ENCODE measurements around the gene C6orf47.

GRCh38 chr6:31663126-31663960 lies 2.8 kb upstream of the C6orf47 start:
- TF ChIP-seq, protein P1, sequence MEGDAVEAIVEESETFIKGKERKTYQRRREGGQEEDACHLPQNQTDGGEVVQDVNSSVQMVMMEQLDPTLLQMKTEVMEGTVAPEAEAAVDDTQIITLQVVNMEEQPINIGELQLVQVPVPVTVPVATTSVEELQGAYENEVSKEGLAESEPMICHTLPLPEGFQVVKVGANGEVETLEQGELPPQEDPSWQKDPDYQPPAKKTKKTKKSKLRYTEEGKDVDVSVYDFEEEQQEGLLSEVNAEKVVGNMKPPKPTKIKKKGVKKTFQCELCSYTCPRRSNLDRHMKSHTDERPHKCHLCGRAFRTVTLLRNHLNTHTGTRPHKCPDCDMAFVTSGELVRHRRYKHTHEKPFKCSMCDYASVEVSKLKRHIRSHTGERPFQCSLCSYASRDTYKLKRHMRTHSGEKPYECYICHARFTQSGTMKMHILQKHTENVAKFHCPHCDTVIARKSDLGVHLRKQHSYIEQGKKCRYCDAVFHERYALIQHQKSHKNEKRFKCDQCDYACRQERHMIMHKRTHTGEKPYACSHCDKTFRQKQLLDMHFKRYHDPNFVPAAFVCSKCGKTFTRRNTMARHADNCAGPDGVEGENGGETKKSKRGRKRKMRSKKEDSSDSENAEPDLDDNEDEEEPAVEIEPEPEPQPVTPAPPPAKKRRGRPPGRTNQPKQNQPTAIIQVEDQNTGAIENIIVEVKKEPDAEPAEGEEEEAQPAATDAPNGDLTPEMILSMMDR (IDR thresholded peaks at IDR 0.05), result no peak
- TF ChIP-seq POLR2AphosphoS5 (IDR thresholded peaks at IDR 0.05; ENCODE audit: low read depth, low read length), result no peak

Data from Panc1 (cell line).